GM10266 (cell line): ENCODE data around the gene C19orf38.

Source experiments
- DNase-seq: peaks from one replicate; pipeline ENCODE4 v3.0.0; 2012; ENCODE audit errors: extremely low spot score
- TF ChIP-seq, protein P1 (sequence below): IDR thresholded peaks from 2 replicates; pipeline ENCODE4 v1.5.1; 2012; ENCODE audit warnings: mild to moderate bottlenecking, low read depth; ENCODE audit not compliant: control insufficient read depth, insufficient read depth; ENCODE audit errors: missing control alignments

C19orf38 gene

DNA sequence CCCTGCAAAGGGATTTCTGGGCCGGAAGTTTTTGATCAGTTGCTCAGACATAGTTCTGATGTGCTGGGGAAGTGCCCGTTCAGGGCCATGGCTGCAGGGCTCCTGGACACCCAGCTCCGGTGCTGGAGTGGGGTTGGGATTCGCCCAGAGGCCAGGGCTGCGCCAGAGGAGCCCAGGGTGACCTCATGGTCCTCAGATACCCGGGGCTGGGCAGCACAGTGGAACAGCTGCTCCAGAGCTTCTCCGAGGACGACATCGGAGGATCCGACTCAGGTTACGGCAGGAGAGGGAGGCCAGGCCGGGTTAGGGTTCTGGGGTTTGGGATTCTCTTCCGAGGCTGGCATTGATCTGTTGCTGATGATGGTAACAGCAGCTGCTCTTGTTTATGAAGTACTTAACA is 44.0 kb downstream of the C19orf38 start:
- DNase-seq, result no peak
- TF ChIP-seq, protein P1, sequence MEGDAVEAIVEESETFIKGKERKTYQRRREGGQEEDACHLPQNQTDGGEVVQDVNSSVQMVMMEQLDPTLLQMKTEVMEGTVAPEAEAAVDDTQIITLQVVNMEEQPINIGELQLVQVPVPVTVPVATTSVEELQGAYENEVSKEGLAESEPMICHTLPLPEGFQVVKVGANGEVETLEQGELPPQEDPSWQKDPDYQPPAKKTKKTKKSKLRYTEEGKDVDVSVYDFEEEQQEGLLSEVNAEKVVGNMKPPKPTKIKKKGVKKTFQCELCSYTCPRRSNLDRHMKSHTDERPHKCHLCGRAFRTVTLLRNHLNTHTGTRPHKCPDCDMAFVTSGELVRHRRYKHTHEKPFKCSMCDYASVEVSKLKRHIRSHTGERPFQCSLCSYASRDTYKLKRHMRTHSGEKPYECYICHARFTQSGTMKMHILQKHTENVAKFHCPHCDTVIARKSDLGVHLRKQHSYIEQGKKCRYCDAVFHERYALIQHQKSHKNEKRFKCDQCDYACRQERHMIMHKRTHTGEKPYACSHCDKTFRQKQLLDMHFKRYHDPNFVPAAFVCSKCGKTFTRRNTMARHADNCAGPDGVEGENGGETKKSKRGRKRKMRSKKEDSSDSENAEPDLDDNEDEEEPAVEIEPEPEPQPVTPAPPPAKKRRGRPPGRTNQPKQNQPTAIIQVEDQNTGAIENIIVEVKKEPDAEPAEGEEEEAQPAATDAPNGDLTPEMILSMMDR, result no peak

DNA sequence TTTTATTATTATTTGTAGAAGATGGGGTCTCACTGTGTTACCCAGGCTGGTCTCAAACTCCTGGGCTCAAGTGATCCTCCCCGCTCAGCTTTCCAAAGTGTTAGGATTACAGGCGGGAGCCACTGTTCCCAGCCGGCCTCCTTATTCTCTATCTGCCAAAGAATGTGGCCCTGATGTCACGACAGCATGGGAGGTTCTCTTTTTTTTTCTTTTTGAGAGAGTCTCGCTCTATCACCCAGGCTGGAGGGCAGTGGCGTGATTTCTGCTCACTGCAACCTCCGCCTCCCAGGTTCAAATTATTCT is 46.6 kb downstream of the C19orf38 start:
- no peak for DNase-seq
- TF ChIP-seq, protein P1, result no peak

DNA sequence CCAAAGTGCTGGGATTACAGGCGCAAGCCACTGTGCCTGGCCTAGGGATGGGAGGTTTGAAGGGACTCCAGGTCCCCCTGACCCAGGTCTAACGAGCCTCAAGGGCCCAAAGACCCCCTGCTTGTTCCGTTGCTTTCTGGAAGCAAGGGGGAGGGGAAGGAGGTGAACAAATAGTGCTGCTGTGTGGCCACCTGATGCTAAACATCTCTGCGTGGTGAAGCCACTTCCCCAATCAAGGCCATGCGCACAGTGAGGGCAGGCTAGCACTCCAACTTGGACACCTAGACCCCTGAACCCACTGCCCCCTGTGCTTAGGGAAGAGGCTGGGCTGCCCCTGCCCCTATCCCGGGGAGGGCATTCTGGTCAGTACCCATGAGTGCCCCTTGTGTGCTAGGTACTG is 47.1 kb downstream of the C19orf38 start:
- no peak for DNase-seq
- TF ChIP-seq, protein P1, result no peak

DNA sequence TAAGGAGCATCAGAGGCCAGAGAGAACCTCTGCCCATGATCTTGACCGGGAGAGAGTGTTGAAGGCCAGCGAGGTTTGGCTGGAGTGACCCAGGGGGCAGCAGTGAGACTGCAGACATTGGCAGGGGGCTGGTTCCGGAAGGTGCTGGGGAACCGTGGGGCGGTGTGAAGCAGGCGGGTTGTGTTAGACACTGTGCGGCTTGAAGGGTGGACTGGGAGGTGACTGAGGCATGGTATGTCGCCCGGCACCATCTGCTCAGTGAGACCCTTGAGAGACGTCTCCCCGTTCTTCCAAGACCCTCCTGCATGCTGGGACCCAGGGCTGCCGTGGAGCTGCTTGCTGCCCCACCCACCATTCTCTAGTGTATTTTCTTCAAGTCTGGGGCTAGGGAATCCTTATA is 47.7 kb downstream of the C19orf38 start:
- no peak for DNase-seq
- TF ChIP-seq, protein P1, result no peak

DNA sequence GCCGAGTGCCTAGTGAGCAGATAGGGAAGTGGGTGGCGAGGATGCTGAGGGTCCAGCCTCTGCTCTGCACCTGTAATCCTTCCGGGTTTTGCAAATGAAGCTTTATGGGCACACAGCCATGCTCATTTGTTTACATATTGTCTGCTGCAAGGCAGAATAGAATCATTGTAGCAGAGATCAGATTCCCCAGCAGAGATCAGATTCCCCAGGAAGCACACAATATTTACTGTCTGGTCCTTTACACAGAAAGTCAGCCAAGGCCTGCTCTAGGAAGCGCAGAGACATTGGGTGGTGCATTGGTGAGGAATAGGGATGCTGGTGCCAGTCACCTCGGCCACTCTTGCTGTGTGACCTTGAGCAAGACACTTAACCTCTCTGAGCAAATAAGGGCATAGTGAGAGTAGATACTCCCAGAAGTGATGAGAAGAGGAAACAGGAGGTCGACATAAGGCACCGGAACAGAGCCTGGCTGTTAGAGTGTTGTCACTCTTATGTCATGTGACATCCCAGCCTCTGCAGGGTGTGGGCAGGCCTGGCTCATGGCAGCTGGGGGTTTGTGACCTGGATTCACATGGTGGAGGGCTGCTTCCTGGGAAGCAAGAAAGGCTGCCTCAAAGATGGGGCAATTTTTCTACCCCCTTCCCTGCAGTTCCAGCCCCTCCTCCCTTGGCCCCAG is 48.8 kb downstream of the C19orf38 start:
- no peak for DNase-seq
- TF ChIP-seq, protein P1, result no peak

DNA sequence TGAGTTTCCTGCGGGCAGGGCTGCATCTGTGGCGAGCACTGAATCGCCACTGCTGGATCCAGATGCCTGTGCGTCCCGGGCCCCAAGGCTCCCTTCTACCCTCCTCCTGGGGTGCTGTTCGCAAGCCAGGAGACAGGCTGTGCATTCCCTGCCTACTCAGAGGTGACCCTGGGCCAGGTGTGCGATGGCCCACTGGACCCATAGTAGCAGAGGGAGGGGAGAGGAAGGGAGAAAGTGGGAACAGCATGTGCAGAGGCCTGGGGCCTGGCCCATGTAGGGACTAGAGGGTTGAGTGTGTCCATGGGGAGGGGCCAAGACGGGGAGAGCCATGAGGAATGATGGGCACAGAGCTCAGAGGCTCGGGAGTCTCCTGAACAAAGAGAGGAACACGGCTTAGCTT is 50.4 kb downstream of the C19orf38 start:
- no peak for DNase-seq
- TF ChIP-seq, protein P1, result no peak

DNA sequence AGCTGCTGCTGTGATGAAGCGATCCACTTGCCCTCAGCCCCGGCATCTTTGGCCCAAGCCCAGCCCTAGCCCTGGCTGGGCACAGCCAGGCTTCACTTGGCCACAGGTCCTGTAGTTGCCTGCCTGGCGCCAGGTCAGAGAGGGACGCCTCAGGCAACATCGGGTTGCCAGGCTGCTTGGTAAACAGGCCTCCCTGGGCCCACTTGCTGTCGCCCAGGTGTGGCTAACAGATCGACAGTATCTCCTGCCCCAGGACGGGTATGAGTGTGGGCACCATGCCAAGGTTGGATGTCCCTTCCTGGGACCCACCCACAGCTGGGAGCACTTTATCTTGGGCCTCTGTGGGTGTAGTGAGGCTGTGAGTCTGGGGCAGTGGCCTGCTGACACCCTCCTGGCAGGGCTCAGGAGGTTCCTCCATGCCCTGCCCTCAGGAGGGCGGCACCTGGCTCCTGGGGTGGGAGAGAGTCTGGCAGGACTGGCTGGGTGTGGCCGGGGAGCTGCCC is 51.0 kb downstream of the C19orf38 start:
- TF ChIP-seq, protein P1, result no peak
- no peak for DNase-seq
